GM12874 (cell line): ENCODE data around the gene TSPAN16.

ENCODE experiments used
- TF ChIP-seq, protein P1 (sequence below): IDR thresholded peaks from 2 replicates; pipeline ENCODE4 v1.5.1; 2011; ENCODE audit warnings: low read depth, mild to moderate bottlenecking, control low read depth, low read length, moderate library complexity; ENCODE audit not compliant: insufficient read depth

TSPAN16 gene

DNA sequence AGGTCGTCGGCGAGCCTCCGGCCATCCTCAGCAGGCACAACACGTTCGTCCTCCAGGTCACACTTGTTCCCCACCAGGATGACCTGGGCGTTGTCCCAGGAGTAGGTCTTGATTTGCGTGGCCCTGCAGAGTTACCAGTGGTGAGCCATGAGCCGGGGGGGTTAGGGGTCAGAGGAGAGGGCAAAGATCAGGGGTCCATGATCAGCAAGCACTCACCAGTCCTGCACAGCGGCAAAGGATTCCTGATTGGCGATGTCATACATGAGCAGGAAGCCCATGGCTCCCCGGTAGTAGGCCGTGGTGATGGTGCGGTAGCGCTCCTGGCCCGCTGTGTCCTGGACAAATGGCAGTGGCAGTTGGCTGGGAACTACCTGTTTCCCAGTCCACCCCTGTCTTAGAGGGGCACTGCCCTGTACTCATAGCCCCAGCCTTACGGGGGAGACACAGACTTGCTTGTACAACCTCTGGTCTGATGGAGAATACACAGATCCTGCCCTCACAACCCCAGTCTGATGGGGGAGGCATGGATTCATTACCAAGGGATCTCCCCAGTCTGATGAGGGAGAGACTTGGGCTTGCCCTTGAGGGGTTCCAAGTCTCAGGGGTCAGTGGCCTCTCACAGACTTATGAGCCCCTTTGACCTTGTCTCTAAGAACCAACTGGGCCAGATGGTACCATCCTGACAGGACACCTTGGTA lies 39.6 kb downstream of the TSPAN16 start:
- TF ChIP-seq, protein P1, sequence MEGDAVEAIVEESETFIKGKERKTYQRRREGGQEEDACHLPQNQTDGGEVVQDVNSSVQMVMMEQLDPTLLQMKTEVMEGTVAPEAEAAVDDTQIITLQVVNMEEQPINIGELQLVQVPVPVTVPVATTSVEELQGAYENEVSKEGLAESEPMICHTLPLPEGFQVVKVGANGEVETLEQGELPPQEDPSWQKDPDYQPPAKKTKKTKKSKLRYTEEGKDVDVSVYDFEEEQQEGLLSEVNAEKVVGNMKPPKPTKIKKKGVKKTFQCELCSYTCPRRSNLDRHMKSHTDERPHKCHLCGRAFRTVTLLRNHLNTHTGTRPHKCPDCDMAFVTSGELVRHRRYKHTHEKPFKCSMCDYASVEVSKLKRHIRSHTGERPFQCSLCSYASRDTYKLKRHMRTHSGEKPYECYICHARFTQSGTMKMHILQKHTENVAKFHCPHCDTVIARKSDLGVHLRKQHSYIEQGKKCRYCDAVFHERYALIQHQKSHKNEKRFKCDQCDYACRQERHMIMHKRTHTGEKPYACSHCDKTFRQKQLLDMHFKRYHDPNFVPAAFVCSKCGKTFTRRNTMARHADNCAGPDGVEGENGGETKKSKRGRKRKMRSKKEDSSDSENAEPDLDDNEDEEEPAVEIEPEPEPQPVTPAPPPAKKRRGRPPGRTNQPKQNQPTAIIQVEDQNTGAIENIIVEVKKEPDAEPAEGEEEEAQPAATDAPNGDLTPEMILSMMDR: no peak

DNA sequence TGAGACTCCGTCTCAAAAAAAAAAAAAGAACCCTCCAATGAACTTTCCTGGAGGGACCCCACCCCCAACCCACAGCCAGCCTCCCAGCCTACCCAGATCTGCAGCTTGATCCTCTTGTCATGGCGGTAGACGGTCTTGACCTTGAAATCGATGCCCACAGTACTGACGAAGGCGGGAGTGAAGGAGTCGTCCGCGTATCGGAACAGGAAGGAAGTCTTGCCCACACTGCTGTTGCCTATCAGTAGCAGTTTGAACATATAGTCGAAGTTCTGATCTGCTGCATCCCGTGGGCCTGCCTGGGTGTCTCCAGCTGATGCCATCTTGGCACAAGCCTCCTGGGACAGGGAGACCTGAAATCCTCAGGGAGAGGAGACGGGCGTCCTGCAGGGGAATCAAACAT lies 41.1 kb downstream of the TSPAN16 start:
- TF ChIP-seq, protein P1: no peak

DNA sequence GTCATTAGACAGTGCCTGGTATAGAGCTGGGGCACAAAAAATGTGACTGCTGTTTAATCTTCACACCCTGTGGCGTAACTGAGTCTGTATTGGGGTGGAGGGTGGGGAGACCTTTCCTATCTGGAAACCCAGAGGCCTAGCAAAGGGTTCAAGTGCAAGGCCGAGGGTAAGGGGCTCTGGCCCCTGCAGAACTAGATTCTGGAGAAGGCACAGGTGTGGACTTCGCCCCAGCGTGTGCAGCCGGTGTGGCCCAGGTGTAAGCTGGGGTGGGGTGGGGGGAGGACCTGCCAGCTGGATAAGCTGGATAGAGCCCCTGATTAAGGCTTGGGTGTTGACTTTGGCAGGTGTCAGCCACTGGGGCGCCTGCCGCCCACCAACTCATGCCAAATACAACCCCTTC lies 42.2 kb downstream of the TSPAN16 start:
- TF ChIP-seq, protein P1: no peak

- TF ChIP-seq, protein P1: no peak
Measured at GRCh38 chr19:11338569-11339253, 42.8 kb downstream of the TSPAN16 start.

GRCh38 chr19:11339254-11340098 lies 43.5 kb downstream of the TSPAN16 start, which contains the start of gene RAB3D:
TSS of gene RAB3D (minus strand) at chr19:11339657. CDS start at chr19:11337399, 2,258 bp downstream.
- TF ChIP-seq, protein P1: no peak

DNA sequence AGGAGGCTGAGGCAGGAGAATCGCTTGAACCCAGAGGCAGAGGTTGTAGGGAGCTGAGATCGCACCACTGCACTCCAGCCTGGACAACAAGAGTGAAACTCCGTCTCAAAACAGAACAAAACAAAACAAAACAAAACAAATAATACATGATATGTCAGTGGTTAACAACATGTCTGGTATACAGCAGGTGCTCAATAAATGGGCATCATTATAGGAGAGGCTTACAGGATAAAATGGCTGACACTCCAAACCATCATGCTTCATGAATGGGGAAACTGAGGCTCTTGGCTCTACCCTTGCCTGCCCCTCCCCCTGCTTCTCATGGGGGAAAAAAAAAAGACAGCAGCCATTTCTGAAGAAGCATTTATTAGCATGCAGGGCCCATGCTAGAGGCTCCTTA lies 46.5 kb downstream of the TSPAN16 start:
- TF ChIP-seq, protein P1: no peak
